GM19025 (cell line): ENCODE measurements around the gene NFKB2.
A peak's percentile ranks its signal among the peaks of the same experiment; 100 is the strongest.

Source experiments
- ATAC-seq: cut with Tn5 transposase; IDR thresholded peaks from one replicate; pipeline ENCODE4 v1.9.1; 2021; ENCODE audit warnings: mild to moderate bottlenecking, low read depth, moderate library complexity; ENCODE audit not compliant: unreplicated experiment

Gene NFKB2

GRCh38 chr10:102420714-102421506, 25.4 kb downstream of the NFKB2 start, which contains the start of gene FBXL15:
FBXL15 (plus strand) TSS chr10:102420836; CDS start chr10:102421130, 294 bp downstream.
- ATAC-seq, result peak; percentile 75

GRCh38 chr10:102421507-102421756, 25.9 kb downstream of the NFKB2 start:
- no peak for ATAC-seq

GRCh38 chr10:102421757-102422512, 26.4 kb downstream of the NFKB2 start:
- ATAC-seq, result no peak

- ATAC-seq, result no peak
Observed at GRCh38 chr10:102422545-102423129, 27.1 kb downstream of the NFKB2 start.

GRCh38 chr10:102423372-102423968, 28.0 kb downstream of the NFKB2 start:
- no peak for ATAC-seq

- no peak for ATAC-seq
Observed at GRCh38 chr10:102424145-102424544, 28.6 kb downstream of the NFKB2 start.

- no peak for ATAC-seq
Observed at GRCh38 chr10:102424916-102425315, 29.4 kb downstream of the NFKB2 start.

GRCh38 chr10:102425444-102425843, 29.9 kb downstream of the NFKB2 start:
- no peak for ATAC-seq

- no peak for ATAC-seq
Observed at GRCh38 chr10:102426803-102427287, 31.3 kb downstream of the NFKB2 start.

- no peak for ATAC-seq
Observed at GRCh38 chr10:102429468-102429867, 34.0 kb downstream of the NFKB2 start.

- ATAC-seq, result no peak
Observed at GRCh38 chr10:102431452-102432124, 36.1 kb downstream of the NFKB2 start.

- peak; percentile 85 for ATAC-seq
Observed at GRCh38 chr10:102432162-102432950, 36.9 kb downstream of the NFKB2 start, which contains the start of gene CUEDC2. CUEDC2 (minus strand) TSS chr10:102432574; CDS start chr10:102425188, 7,386 bp downstream.

- no peak for ATAC-seq
Observed at GRCh38 chr10:102433619-102434046, 38.1 kb downstream of the NFKB2 start.

GRCh38 chr10:102434394-102435132, 39.1 kb downstream of the NFKB2 start:
- no peak for ATAC-seq

GRCh38 chr10:102435133-102435497, 39.6 kb downstream of the NFKB2 start:
- no peak for ATAC-seq

- no peak for ATAC-seq
Observed at GRCh38 chr10:102435529-102436233, 40.2 kb downstream of the NFKB2 start.

- ATAC-seq, result no peak
Observed at GRCh38 chr10:102436312-102436711, 40.8 kb downstream of the NFKB2 start.

GRCh38 chr10:102437515-102437914, 42.0 kb downstream of the NFKB2 start:
- ATAC-seq, result no peak
